ENCODE results near the gene SCAMP2.

SCAMP2 gene

GRCh38 chr15:74906450-74907162, 33.4 kb upstream of the SCAMP2 start, which contains the start of gene FAM219B:
TSS of gene FAM219B (minus strand) at chr15:74906851. CDS start at chr15:74906800, 51 bp downstream.
- TF ChIP-seq CTCF (IDR thresholded peaks at IDR 0.05; ENCODE audit: low read depth, low read length) = no peak
- peak within 1 kb of the TSS; percentile 87 for H3K4me3 ChIP-seq (ENCODE audit: low read depth, low read length)

- H3K4me3 ChIP-seq (ENCODE audit: low read depth, low read length) = peak overlapping the region; percentile 87
- no peak for TF ChIP-seq CTCF (IDR thresholded peaks at IDR 0.05; ENCODE audit: low read depth, low read length)
Observed at GRCh38 chr15:74906067-74906449, 32.9 kb upstream of the SCAMP2 start.

- no peak for TF ChIP-seq CTCF (IDR thresholded peaks at IDR 0.05; ENCODE audit: low read depth, low read length)
Observed at GRCh38 chr15:74904190-74904805, 31.1 kb upstream of the SCAMP2 start.

GRCh38 chr15:74903676-74904075, 30.5 kb upstream of the SCAMP2 start:
- no peak for TF ChIP-seq CTCF (IDR thresholded peaks at IDR 0.05; ENCODE audit: low read depth, low read length)
- H3K4me3 ChIP-seq (ENCODE audit: low read depth, low read length) = no peak overlapping the region

More at GRCh38 chr15:74904190-74904805, 31.1 kb upstream of the SCAMP2 start:
- no peak overlapping the region for H3K4me3 ChIP-seq (ENCODE audit: low read depth, low read length)

- no peak overlapping the region for H3K4me3 ChIP-seq (ENCODE audit: low read depth, low read length)
- no peak for TF ChIP-seq CTCF (IDR thresholded peaks at IDR 0.05; ENCODE audit: low read depth, low read length)
Observed at GRCh38 chr15:74902295-74903075, 29.3 kb upstream of the SCAMP2 start.

GRCh38 chr15:74901612-74902063, 28.5 kb upstream of the SCAMP2 start:
- no peak overlapping the region for H3K4me3 ChIP-seq (ENCODE audit: low read depth, low read length)
- peak; percentile 85 for TF ChIP-seq CTCF (IDR thresholded peaks at IDR 0.05; ENCODE audit: low read depth, low read length)
